T-helper 2 cell (primary cell): Measurements from ENCODE around the gene FAM222B.
"Not testable (repeated sequence)": the region's sequence is repeated elsewhere in the genome, so short reads cannot be mapped to it uniquely, and the experiment has no call there.

ENCODE experiments used
- DNase-seq, 5 experiments: peaks; one replicate each; pipeline versions ENCODE4 v3.0.0 to v3.0.0-alpha.2; 2012 to 2022

Gene FAM222B

GRCh38 chr17:28744972-28745785 is 97.4 kb downstream of the FAM222B start:
- DNase-seq: peak in 3 of 5 experiments; percentile 14 to 53 (median 23)

- peak; percentile 44 to 80 (median 54) for DNase-seq
Measured at GRCh38 chr17:28744104-28744971, 98.3 kb downstream of the FAM222B start.

DNA sequence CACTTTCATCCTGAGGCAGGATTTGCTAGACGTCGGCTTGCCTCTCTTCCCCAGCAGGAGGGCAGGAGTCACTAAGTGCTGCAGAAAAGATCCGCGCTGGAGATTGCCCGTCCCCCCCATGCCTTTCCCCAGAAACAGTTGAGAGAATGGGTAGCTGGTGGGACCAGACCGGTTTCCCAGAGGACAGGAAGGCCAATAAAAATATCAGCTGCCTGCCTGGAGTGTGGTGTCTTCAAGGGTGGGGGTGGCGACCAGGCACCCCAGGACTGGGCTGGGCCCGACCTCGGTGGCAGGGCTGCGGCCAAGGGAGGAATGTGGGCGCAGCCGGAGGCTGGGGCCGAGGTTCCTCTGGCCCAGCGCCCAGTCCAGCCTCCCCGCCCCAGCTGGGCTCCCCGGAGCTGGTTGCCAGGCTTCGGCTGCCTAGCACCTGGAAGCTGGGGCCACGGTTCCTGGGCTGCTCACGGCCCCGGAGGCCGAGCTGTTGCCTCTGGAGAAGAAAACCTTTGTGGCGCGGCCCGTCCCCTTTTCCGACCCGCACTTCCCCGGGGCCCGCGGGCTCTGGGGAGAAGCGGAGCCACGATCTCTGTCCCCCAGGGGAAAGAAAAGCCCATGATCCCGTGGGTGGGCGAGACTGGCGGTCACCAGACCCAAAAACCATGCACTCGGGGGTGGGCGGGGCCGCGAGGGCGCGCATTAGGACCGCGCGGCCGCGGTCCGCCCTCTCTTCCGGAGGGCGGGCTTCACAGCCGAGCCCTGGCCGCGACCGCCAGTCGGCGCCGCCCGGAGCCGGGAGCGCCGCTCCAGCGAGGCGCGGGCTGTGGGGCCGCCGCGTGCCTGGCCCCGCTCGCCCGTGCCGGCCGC is 99.1 kb downstream of the FAM222B start, which contains the start of gene TRAF4:
TRAF4 (plus strand) TSS at position 769 of the 861 bp plus-strand sequence. CDS start 102 bp downstream, outside the sequence.
- peak; percentile 58 to 87 (median 67) for DNase-seq

DNA sequence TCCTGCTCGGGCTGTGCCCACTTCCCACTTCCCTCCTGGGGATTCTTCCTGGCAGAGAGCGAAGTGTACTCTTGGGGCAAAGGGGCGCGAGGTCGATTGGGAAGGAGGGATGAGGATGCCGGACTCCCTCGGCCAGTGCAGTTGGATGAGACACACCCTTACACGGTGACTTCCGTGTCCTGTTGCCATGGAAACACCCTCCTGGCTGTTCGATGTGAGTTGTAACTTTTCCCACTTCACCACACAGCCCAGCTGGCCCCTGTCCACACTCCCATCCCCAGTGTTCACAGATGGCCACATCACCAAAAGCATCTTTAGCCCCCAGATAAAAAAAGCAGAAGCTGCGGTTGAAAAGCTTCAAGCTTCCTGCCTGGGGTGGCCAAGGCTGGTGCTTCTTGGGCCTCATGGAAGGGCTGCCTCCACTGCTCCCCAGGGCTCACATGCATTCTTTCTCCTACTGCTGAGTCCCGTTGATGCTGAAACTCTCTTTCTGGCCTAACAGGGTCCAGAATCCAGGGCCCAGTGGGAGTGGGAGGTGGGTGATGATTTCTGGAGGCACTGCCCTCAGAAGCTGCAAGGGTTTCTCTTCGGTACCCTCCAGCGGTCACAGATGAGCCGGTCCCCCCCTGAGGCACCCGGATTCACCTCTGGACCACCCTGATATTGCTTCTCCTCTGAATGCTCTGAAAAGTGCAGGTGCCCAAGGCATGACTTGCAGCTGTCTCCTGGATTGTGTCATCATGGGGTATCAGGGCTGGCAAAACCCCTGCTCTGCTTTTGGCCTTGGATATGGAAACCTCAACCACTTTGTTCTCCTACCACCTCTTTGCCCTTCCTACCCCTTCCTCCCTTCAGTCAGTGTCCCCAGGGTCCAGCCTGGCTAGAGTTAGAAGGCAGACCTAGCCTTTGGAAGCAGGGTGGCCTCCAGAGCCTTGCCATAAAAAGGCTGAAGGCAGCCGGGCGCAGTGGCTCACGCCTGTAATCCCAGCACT is 100.9 kb downstream of the FAM222B start:
- DNase-seq: no peak

GRCh38 chr17:28740406-28741357 is 101.9 kb downstream of the FAM222B start:
- DNase-seq: no peak

- DNase-seq: peak in 3 of 5 experiments; percentile 35 to 49 (median 40)
Measured at GRCh38 chr17:28738680-28739384, 103.8 kb downstream of the FAM222B start.

- DNase-seq: no peak
Measured at GRCh38 chr17:28737770-28738679, 104.6 kb downstream of the FAM222B start.

DNA sequence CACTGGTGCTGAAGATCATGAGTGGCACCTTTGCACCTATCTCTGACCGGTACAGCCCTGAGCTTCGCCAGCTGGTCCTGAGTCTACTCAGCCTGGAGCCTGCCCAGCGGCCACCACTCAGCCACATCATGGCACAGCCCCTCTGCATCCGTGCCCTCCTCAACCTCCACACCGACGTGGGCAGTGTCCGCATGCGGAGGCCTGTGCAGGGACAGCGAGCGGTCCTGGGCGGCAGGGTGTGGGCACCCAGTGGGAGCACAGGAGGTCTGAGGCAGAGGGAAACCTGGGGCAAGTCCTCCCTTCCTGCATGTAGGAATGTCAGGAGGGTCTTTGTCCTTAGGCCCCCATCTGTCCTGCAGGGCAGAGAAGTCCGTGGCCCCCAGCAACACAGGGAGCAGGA is 105.3 kb downstream of the FAM222B start:
- no peak for DNase-seq

DNA sequence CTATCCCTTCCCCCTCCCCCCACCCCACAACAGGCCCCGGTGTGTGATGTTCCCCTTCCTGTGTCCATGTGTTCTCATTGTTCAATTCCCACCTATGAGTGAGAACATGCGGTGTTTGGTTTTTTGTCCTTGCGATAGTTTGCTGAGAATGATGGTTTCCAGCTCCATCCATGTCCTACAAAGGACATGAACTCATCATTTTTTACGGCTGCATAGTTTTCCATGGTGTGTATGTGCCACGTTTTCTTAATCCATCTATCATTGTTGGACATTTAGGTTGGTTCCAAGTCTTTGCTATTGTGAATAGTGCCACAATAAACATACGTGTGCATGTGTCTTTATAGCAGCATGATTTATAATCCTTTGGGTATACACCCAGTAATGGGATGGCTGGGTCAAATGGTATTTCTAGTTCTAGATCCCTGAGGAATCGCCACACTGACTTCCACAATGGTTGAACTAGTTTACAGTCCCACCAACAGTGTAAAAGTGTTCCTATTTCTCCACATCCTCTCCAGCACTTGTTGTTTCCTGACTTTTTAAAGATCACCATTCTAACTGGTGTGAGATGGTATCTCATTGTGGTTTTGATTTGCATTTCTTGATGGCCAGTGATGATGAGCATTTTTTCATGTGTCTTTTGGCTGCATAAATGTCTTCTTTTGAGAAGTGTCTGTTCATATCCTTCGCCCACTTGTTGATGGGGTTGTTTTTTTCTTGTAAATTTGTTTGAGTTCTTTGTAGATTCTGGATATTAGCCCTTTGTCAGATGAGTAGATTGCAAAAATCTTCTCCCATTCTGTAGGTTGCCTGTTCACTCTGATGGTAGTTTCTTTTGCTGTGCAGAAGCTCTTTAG is 106.4 kb downstream of the FAM222B start:
- not testable (repeated sequence) for DNase-seq

DNA sequence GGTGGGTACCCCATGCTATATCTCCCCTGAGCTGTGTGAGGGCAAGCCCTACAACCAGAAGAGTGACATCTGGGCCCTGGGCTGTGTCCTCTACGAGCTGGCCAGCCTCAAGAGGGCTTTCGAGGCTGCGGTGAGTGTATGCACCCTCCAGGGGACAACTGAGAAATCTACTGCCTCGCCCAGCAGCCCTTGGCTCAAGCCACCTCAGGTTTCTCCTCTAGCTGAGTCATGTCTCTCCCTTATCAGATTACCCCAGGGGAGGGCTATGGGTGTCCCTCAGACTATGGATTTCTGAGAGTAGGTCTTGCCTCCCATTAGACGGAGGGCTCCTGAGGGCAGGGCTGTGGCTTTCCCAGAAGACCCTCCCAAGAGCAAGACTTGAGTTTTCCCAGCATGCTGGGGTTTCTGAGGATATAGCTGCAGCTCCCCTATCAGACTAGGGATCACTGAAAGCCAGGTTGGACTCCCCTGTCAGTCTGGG is 107.3 kb downstream of the FAM222B start:
- no peak for DNase-seq

- DNase-seq: no peak
Measured at GRCh38 chr17:28734712-28735241, 107.8 kb downstream of the FAM222B start.

DNA sequence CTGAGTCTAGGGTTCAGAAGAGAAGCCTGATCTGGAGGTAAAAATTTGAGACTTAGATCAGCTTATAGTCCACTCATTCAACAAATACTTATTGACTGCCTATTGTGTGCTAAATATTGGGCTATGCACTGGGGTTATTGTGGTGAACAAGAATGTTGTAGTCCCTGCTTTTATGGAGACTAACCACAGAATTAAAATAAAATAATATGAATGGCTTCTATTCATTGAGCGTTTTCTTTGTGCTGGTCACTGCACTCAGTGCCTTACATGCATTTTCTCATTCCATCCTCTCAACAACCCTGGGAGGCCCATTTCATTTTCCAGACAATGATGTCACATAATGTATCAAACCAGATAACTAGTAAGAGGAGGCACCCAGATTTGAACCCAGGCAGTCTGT is 109.2 kb downstream of the FAM222B start:
- DNase-seq: no peak

GRCh38 chr17:28729950-28730330 is 112.7 kb downstream of the FAM222B start:
- DNase-seq: peak in 1 of 5 experiments; percentile 72

- DNase-seq: peak; percentile 90 to 98 (median 95)
Measured at GRCh38 chr17:28728364-28729200, 114.0 kb downstream of the FAM222B start, which contains the start of gene NEK8. Gene NEK8, plus strand, starts transcription at chr17:28728788. Its CDS starts 26 bp downstream, at chr17:28728814.
